Body of pancreas (tissue), 4 donors: ENCODE measurements around the gene HTR3B.

Source experiments
- POLR2A ChIP-seq, 3 donors: fragments of 450-650 bp; IDR thresholded peaks; one replicate each; pipeline ENCODE4 v1.6.1; 2016; ENCODE audit warnings: antibody characterized with exemption in 3 of 3, mild to moderate bottlenecking in 2 of 3
- TF ChIP-seq, protein P1 (sequence below), 7 experiments: fragments of 450-650 bp in 4 of 7; fragments of 200-600 bp in 3 of 7; sonication (generic) in 3 of 7; IDR thresholded peaks; one replicate each; pipeline ENCODE4 v1.5.1; 2016 to 2019; ENCODE audit warnings: antibody characterized with exemption in 7 of 7

DNA sequence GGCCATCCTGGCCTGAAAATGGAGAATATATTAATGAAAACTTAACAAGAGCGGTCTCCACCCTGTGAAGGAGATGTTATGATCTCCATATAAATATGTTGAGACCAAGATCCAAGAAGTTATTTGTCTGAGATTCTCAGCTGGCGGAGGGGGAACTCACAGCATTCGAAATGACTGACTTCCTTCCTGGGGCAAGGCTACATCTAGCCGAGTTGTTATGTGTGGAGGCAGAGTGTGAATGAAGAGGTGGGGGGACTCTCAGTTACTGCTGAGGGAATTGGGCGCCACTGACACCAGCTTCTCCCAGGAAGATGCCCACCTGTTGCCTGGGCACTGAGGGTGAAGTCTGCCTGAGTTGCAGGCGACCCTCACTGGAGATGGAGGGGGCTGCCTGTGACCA is 76.2 kb downstream of the HTR3B start:
- TF ChIP-seq, protein P1, sequence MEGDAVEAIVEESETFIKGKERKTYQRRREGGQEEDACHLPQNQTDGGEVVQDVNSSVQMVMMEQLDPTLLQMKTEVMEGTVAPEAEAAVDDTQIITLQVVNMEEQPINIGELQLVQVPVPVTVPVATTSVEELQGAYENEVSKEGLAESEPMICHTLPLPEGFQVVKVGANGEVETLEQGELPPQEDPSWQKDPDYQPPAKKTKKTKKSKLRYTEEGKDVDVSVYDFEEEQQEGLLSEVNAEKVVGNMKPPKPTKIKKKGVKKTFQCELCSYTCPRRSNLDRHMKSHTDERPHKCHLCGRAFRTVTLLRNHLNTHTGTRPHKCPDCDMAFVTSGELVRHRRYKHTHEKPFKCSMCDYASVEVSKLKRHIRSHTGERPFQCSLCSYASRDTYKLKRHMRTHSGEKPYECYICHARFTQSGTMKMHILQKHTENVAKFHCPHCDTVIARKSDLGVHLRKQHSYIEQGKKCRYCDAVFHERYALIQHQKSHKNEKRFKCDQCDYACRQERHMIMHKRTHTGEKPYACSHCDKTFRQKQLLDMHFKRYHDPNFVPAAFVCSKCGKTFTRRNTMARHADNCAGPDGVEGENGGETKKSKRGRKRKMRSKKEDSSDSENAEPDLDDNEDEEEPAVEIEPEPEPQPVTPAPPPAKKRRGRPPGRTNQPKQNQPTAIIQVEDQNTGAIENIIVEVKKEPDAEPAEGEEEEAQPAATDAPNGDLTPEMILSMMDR (IDR thresholded peaks at IDR 0.05): no peak
- TF ChIP-seq POLR2A (IDR thresholded peaks at IDR 0.05): no peak
